Panc1 (cell line): ENCODE data around the gene ATAD2B. TPM values are rescaled to one million over a fixed set of nuclear protein-coding genes. Genes with fewer than 3 reads are reported as not detected.

Experiments
- ATAC-seq: fragments of 200-7000 bp; cut with Tn5 transposase; 2 replicates; pipeline ENCODE4 v1.9.1; 2020; ENCODE audit warnings: mild to moderate bottlenecking, moderate library complexity
- BruUV-seq: library from RNA; stranded (reverse); fragments of 400-500 nt; replicated peaks from 2 replicates; lab custom pipeline; 2021; lab: Mats Ljungman, UMichigan
- CTCF ChIA-PET: fragments of 300-600 bp; sonication (Branson Sonifier 250); formaldehyde crosslinking; loops from one replicate; lab custom pipeline; 2022; ENCODE audit warnings: antibody characterized with exemption; lab: Charles Lee
- POLR2A ChIA-PET: fragments of 300-600 bp; sonication (Branson Sonifier 250); formaldehyde crosslinking; loops from one replicate; lab custom pipeline; 2022; ENCODE audit warnings: antibody characterized with exemption; lab: Charles Lee
- DNase-seq: peaks from one replicate; pipeline ENCODE4 v3.0.0-alpha.2; 2010; ENCODE audit warnings: low read depth, low spot score
- H3K27ac ChIP-seq: 2 replicates; pipeline ENCODE4 v1.5.1; 2011; ENCODE audit warnings: mild to moderate bottlenecking, low read length, inconsistent platforms
- H3K27me3 ChIP-seq: fragments of 200-500 bp; sonication (Bioruptor generic); 2 replicates; pipeline ENCODE4 v1.6.0; 2014; ENCODE audit warnings: low read length, inconsistent platforms; ENCODE audit not compliant: control insufficient read depth, insufficient read depth
- H3K36me3 ChIP-seq: fragments of 200-500 bp; sonication (Bioruptor generic); 2 replicates; pipeline ENCODE4 v1.5.1; 2014; ENCODE audit warnings: inconsistent platforms, mild to moderate bottlenecking, low read length, moderate library complexity; ENCODE audit not compliant: control insufficient read depth, insufficient read depth
- H3K4me1 ChIP-seq: 2 replicates; pipeline ENCODE4 v1.5.1; 2011; ENCODE audit warnings: inconsistent platforms, mild to moderate bottlenecking, low read length, moderate library complexity; ENCODE audit not compliant: control insufficient read depth, insufficient read depth
- H3K4me3 ChIP-seq, 2 experiments: 2 replicates each; pipeline ENCODE4 v1.5.1; 2011 to 2012; ENCODE audit warnings: low read depth in 2 of 2, low read length in 2 of 2, mild to moderate bottlenecking in 2 of 2, inconsistent platforms in 1 of 2, moderate library complexity in 1 of 2
- H3K9me3 ChIP-seq: fragments of 200-500 bp; sonication (Bioruptor generic); 2 replicates; pipeline ENCODE4 v1.5.1; 2014; ENCODE audit warnings: low read depth, mild to moderate bottlenecking, inconsistent platforms, low read length, moderate library complexity; ENCODE audit not compliant: control insufficient read depth, insufficient read depth
- CTCF ChIP-seq: fragments of 450-650 bp; IDR thresholded peaks from 2 replicates; pipeline ENCODE4 v1.5.1; 2017; ENCODE audit warnings: mild to moderate bottlenecking
- POLR2AphosphoS5 ChIP-seq: IDR thresholded peaks from 2 replicates; pipeline ENCODE4 v1.6.1; 2012; ENCODE audit warnings: mild to moderate bottlenecking, low read depth, low read length, moderate library complexity
- SIN3A ChIP-seq: IDR thresholded peaks from 2 replicates; pipeline ENCODE4 v1.6.1; 2012; ENCODE audit warnings: low read depth, mild to moderate bottlenecking, low read length, moderate library complexity, borderline replicate concordance; ENCODE audit not compliant: insufficient read depth
- TCF7L2 ChIP-seq: IDR thresholded peaks from 2 replicates; pipeline ENCODE4 v1.6.1; 2011; ENCODE audit warnings: mild to moderate bottlenecking, low read depth, low read length, inconsistent platforms
- in situ Hi-C: cut with HindIII; loops from 2 replicates; pipeline ENCODE4 v1.10.0; 2016; ENCODE audit warnings: low sequenced_read_pairs, low pct_unique_long_range_greater_than_20kb
- intact Hi-C: fragments of 100-400 bp; cut with micrococcal nuclease; formaldehyde crosslinking; loops from one replicate; pipeline ENCODE4 v1.10.0; 2022; ENCODE audit not compliant: unreplicated experiment
- total RNA-seq: library from RNA; stranded (reverse); gene quantifications from one replicate; pipeline ENCODE4 v1.2.1, GENCODE V29; 2021; ENCODE audit not compliant: unreplicated experiment
- TF ChIP-seq, protein P1 (sequence below), 2 experiments: IDR thresholded peaks; 2 replicates each; pipeline ENCODE4 v1.6.1; 2011 to 2012; ENCODE audit warnings: low read depth in 2 of 2, control low read depth in 1 of 2, low read length in 1 of 2, mild to moderate bottlenecking in 1 of 2, moderate library complexity in 1 of 2; ENCODE audit not compliant: insufficient read depth in 1 of 2

The ATAD2B gene
- total RNA-seq, 1 experiment from 2014 or later: 17.9 TPM

DNA sequence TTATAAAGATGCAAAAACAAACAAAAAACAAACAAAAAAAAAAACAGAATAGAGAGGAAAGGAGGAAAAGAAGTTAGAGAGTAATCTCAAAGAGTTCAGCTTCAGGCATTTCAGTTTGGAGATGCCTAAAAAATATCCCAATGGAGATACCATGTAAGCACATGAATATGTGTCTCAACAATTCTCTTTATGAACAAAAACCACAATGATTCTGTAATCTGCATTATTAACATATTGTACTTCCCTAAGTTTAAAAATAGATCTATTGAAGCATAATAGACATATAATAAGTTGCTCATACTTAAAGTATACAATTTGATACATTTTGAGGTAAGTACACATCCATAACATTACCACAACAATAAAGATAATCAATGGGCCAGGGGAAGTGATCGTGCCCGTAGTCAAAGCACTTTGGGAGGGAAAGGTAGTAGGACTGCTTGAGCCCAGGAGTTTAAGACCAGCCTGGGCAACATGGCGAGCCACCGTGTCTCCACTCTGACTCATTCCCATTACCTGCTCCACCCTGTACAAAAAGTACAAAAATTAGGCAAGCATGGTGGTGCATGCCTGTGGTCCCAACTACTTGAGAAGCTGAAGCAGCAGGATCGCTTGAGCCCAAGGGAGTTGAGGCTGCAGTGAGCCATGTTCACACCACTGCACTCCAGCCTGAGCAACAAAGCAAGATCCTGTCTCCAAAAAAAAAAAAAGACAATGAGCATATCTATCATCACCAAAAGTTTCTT, 158.9 kb downstream of the ATAD2B start:
- H3K27me3 ChIP-seq: no peaks in the 10 kb centered on the region
- POLR2A ChIA-PET: no interaction called here
- TF ChIP-seq SIN3A (no peak), TCF7L2 (no peak), CTCF (no peak), POLR2AphosphoS5 (no peak)
- TF ChIP-seq, protein P1, sequence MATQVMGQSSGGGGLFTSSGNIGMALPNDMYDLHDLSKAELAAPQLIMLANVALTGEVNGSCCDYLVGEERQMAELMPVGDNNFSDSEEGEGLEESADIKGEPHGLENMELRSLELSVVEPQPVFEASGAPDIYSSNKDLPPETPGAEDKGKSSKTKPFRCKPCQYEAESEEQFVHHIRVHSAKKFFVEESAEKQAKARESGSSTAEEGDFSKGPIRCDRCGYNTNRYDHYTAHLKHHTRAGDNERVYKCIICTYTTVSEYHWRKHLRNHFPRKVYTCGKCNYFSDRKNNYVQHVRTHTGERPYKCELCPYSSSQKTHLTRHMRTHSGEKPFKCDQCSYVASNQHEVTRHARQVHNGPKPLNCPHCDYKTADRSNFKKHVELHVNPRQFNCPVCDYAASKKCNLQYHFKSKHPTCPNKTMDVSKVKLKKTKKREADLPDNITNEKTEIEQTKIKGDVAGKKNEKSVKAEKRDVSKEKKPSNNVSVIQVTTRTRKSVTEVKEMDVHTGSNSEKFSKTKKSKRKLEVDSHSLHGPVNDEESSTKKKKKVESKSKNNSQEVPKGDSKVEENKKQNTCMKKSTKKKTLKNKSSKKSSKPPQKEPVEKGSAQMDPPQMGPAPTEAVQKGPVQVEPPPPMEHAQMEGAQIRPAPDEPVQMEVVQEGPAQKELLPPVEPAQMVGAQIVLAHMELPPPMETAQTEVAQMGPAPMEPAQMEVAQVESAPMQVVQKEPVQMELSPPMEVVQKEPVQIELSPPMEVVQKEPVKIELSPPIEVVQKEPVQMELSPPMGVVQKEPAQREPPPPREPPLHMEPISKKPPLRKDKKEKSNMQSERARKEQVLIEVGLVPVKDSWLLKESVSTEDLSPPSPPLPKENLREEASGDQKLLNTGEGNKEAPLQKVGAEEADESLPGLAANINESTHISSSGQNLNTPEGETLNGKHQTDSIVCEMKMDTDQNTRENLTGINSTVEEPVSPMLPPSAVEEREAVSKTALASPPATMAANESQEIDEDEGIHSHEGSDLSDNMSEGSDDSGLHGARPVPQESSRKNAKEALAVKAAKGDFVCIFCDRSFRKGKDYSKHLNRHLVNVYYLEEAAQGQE (IDR thresholded peaks at IDR 0.05; ENCODE audit: insufficient read depth in 1 of 2, low read depth in 2 of 2, low read length in 1 of 2): no peak
- in situ Hi-C loops: no loop called here
- no TSS peak for BruUV-seq
- no peak overlapping the region for H3K27ac ChIP-seq
- CTCF ChIA-PET: no interaction called here
- peaks cover 4% of the 10 kb centered on the region; the same call in 1 of the 2 replicates for H3K36me3 ChIP-seq
- no peak for DNase-seq
- intact Hi-C loops: no loop called here
- H3K9me3 ChIP-seq: no peaks in the 10 kb centered on the region
- no peaks in the 10 kb centered on the region for H3K4me1 ChIP-seq
- no peak for ATAC-seq
- H3K4me3 ChIP-seq: no peak overlapping the region

GRCh38 chr2:23762141-23762540, 164.8 kb downstream of the ATAD2B start:
- Histone ChIP-seq H3K36me3 (peaks cover 7% of the 10 kb centered on the region; the same call in 1 of the 2 replicates), H3K27me3 (no peaks in the 10 kb centered on the region), H3K9me3 (no peaks in the 10 kb centered on the region), H3K4me1 (no peaks in the 10 kb centered on the region), H3K27ac (no peak overlapping the region), H3K4me3 (no peak overlapping the region)
- no peak for DNase-seq
- CTCF ChIA-PET: no interaction called here
- no TSS peak for BruUV-seq
- POLR2A ChIA-PET: interaction anchor here (0.7 kb wide), 1 partner anchor 40 kb away, joined by 3 read pairs; no protein-coding TSS in a partner anchor
- TF ChIP-seq TCF7L2 (no peak), POLR2AphosphoS5 (no peak), SIN3A (no peak), CTCF (no peak)
- TF ChIP-seq, protein P1 (IDR thresholded peaks at IDR 0.05; ENCODE audit: insufficient read depth in 1 of 2, low read depth in 2 of 2, low read length in 1 of 2): no peak
- intact Hi-C loops: no loop called here
- no peak for ATAC-seq
- in situ Hi-C loops: no loop called here
